SK-N-SH treated with all-trans-retinoic acid at 6 μM for 48 hours (cell line): ENCODE measurements around the gene SRPRA.

Source experiments
- ARNTL ChIP-seq: fragments of 450-650 bp; formaldehyde crosslinking; IDR thresholded peaks from 2 replicates; pipeline ENCODE4 v1.5.0; 2020; ENCODE audit warnings: low read depth, mild to moderate bottlenecking, moderate library complexity, borderline replicate concordance
- CREB5 ChIP-seq: fragments of 250-450 bp; sonication (Bioruptor Pico); IDR thresholded peaks from 2 replicates; pipeline ENCODE4 v1.5.1; 2020; ENCODE audit warnings: low read depth, mild to moderate bottlenecking, moderate library complexity
- CSDC2 ChIP-seq: fragments of 250-450 bp; sonication (Bioruptor Pico); IDR thresholded peaks from 2 replicates; pipeline ENCODE4 v1.5.0; 2020; ENCODE audit warnings: mild to moderate bottlenecking, moderate library complexity
- ESRRG ChIP-seq: fragments of 250-450 bp; sonication (Bioruptor Pico); IDR thresholded peaks from 2 replicates; pipeline ENCODE4 v1.6.1; 2021; ENCODE audit warnings: mild to moderate bottlenecking
- PATZ1 ChIP-seq: fragments of 250-450 bp; sonication (Bioruptor Pico); IDR thresholded peaks from 2 replicates; pipeline ENCODE4 v1.8.0; 2020; ENCODE audit warnings: mild to moderate bottlenecking, moderate library complexity, borderline replicate concordance
- PPARA ChIP-seq: fragments of 250-450 bp; sonication (Bioruptor Pico); IDR thresholded peaks from 2 replicates; pipeline ENCODE4 v1.5.0; 2020; ENCODE audit warnings: mild to moderate bottlenecking, borderline replicate concordance
- RARB ChIP-seq: fragments of 250-450 bp; sonication (Bioruptor Pico); IDR thresholded peaks from 2 replicates; pipeline ENCODE4 v1.8.0; 2021; ENCODE audit warnings: mild to moderate bottlenecking, moderate library complexity
- TCF4 ChIP-seq: fragments of 250-450 bp; sonication (Bioruptor Pico); IDR thresholded peaks from 2 replicates; pipeline ENCODE4 v1.8.0; 2021; ENCODE audit warnings: mild to moderate bottlenecking, moderate library complexity, borderline replicate concordance
- ZFP30 ChIP-seq: fragments of 450-650 bp; formaldehyde crosslinking; IDR thresholded peaks from 2 replicates; pipeline ENCODE4 v1.5.0; 2022; ENCODE audit warnings: mild to moderate bottlenecking, moderate library complexity
- ZNF70 ChIP-seq: fragments of 450-650 bp; formaldehyde crosslinking; IDR thresholded peaks from 2 replicates; pipeline ENCODE4 v1.5.0; 2020; ENCODE audit warnings: mild to moderate bottlenecking, moderate library complexity
- ZNF8 ChIP-seq: fragments of 450-650 bp; formaldehyde crosslinking; IDR thresholded peaks from 2 replicates; pipeline ENCODE4 v1.5.0; 2020; ENCODE audit warnings: mild to moderate bottlenecking, moderate library complexity

- TF ChIP-seq PATZ1 (CRISPR knock-in tag) (no peak), PPARA (CRISPR knock-in tag) (no peak), TCF4 (CRISPR knock-in tag) (no peak), ESRRG (CRISPR knock-in tag) (no peak), CSDC2 (CRISPR knock-in tag) (no peak), RARB (CRISPR knock-in tag) (no peak), ZNF8 (no peak), ARNTL (CRISPR knock-in tag) (no peak), CREB5 (CRISPR knock-in tag) (no peak), ZNF70 (CRISPR knock-in tag) (no peak), ZFP30 (CRISPR knock-in tag) (no peak)
Measured at GRCh38 chr11:126263489-126263888, 5.2 kb downstream of the SRPRA start.
